ENCODE data around the gene KLC1.

KLC1 gene

DNA sequence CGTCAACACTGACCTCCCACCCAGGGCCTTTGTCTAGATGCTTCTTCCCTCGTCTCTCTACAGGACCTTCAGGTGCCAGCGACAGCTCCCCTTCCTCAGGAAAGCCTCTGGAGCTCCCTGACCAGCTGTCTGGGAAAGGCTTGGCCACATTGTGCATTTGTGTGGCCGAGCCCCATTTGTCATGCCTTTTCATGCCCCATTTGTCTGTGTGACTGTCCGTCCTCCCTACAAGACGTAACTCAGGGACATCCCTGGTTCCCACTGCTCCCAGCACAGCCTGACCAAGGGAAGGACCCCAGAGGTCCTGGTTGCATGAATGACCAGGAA is 110.4 kb downstream of the KLC1 start:
- DNase-seq (ENCODE audit: low spot score), result no peak
- TF ChIP-seq, protein P1, sequence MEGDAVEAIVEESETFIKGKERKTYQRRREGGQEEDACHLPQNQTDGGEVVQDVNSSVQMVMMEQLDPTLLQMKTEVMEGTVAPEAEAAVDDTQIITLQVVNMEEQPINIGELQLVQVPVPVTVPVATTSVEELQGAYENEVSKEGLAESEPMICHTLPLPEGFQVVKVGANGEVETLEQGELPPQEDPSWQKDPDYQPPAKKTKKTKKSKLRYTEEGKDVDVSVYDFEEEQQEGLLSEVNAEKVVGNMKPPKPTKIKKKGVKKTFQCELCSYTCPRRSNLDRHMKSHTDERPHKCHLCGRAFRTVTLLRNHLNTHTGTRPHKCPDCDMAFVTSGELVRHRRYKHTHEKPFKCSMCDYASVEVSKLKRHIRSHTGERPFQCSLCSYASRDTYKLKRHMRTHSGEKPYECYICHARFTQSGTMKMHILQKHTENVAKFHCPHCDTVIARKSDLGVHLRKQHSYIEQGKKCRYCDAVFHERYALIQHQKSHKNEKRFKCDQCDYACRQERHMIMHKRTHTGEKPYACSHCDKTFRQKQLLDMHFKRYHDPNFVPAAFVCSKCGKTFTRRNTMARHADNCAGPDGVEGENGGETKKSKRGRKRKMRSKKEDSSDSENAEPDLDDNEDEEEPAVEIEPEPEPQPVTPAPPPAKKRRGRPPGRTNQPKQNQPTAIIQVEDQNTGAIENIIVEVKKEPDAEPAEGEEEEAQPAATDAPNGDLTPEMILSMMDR (IDR thresholded peaks at IDR 0.05; ENCODE audit: borderline replicate concordance, control extremely low read depth, extremely low read depth, insufficient read depth, missing control alignments), result no peak
- in situ Hi-C loops (cut with MboI; ENCODE audit: low sequenced_read_pairs, unreplicated experiment), result no loop called here

DNA sequence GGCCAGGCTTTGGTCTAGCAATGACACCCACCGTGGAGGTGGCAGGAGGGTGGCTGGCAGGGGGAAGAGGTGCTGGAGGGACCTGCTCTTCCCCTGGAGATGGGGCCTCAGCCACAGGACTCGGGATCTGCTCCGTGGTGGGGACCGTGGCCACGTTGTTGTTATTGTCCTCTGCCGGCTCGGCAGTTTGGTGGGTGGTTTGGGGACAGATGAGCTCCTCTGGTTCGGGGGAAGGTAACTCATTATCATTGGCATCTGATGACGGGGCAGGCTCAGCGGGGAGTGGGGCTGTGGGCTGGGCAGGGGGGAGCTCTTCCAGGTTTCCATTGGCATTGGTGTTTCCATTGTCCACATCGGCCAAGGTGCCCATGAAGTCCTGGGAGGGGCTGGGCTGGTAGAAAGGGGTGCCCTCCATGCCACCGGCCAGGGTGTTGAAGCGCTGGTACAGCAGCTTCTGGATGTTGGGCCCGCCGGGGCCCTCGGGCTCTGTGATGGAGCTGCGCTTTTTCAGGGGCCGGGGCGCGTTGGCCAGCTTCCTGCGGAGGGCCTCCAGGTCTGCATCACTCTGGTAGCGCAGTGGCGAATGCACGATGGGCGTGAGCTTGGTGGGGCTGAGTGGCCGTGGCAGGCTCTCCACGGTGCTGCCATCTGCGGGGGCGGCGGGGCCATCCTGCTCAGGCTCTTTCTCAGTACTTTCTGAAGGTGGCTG is 110.9 kb downstream of the KLC1 start:
- TF ChIP-seq, protein P1 (IDR thresholded peaks at IDR 0.05; ENCODE audit: borderline replicate concordance, control extremely low read depth, extremely low read depth, insufficient read depth, missing control alignments), result no peak
- DNase-seq (ENCODE audit: low spot score), result no peak
- in situ Hi-C loops (cut with MboI; ENCODE audit: low sequenced_read_pairs, unreplicated experiment), result no loop called here

DNA sequence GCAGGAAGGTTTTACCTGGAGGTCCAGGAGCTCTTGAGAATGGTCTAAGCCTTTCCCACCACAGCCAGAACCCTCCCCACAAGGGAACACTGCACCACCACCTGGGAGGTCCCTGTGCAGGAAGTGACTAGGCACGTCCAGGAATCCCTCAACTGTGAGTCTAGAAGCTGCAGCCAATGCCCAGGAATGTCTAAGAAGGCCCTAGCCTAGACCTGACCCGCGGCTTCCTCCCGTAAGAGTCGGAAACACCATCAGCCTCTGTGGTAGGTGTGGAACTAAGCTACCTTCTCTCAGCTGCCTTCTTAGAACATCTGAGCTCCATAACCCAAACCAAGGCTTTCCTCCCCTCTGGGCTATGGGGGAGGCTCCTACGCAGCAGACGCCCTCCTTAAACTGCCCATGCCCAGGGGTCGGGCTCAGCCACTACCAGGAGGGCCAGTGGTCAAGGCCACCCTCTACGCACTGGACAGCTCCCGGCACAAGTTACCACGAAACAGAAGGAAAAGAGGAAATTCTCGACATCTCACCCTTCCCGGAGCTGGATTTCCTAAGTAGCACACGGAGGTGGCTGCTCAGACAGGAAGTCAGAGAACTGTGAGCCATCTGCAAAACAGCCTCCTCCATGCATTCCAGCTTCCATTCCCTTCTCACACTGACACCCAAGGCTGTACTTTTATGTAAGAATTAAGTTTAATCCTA is 112.1 kb downstream of the KLC1 start:
- TF ChIP-seq, protein P1 (IDR thresholded peaks at IDR 0.05; ENCODE audit: borderline replicate concordance, control extremely low read depth, extremely low read depth, insufficient read depth, missing control alignments), result no peak
- in situ Hi-C loops (cut with MboI; ENCODE audit: low sequenced_read_pairs, unreplicated experiment), result no loop called here
- no peak for DNase-seq (ENCODE audit: low spot score)

DNA sequence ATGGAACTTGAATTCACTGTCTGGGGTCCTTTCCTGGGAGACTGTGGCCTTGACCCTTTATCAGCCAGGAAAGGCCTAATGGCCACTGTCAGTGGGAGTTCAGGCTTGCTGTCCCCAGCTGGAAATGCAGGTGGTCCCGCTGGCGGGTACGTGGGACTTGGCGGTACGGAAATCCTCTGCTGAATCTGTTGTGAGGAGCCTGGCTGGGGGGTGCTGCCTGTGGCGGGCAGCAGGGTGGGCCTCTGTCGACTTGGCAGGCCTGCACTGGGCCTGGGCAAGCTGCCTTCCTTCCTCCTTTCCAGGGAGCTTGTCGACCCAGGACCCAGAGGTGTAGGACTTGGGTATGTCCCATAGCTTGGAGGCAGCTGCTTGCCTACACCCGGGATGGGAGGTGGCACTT is 112.9 kb downstream of the KLC1 start:
- TF ChIP-seq, protein P1 (IDR thresholded peaks at IDR 0.05; ENCODE audit: borderline replicate concordance, control extremely low read depth, extremely low read depth, insufficient read depth, missing control alignments), result no peak
- in situ Hi-C loops (cut with MboI; ENCODE audit: low sequenced_read_pairs, unreplicated experiment), result no loop called here
- DNase-seq (ENCODE audit: low spot score), result no peak

DNA sequence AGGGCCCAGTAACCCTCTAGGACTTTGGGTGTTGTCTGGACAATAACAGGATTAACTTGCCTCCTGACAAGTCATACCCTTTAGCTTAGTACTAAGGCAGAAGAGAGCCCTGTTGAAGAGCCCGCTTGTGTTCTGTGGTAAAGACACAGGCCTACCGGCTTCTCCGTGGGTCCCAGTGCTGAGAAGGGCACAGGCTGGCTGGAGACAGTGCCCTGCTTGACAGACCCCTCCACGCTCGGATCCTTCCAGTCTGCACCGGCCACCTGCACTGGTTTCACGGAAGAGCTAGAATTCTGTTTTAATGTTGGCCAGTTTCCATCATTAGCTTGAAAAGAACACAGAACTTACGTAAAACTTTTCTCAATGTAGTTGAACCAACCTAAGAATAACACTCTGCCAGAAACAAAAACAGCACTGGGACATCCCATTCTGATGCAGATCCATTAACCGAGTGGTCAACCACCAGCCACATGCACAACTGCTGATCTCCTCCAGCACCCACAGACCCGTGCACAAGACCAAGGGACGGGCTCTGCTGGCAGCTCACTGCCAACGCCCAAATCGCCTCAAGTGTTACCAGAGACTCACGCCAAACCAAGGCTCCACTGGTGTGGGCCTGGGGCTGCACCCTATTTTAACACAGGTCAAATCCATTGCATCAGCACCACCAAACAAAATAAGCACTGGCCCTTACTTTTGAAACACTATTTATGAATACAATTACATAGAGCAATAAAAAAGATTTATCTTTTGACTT is 113.7 kb downstream of the KLC1 start:
- in situ Hi-C loops (cut with MboI; ENCODE audit: low sequenced_read_pairs, unreplicated experiment), result no loop called here
- DNase-seq (ENCODE audit: low spot score), result no peak
- TF ChIP-seq, protein P1 (IDR thresholded peaks at IDR 0.05; ENCODE audit: borderline replicate concordance, control extremely low read depth, extremely low read depth, insufficient read depth, missing control alignments), result no peak

DNA sequence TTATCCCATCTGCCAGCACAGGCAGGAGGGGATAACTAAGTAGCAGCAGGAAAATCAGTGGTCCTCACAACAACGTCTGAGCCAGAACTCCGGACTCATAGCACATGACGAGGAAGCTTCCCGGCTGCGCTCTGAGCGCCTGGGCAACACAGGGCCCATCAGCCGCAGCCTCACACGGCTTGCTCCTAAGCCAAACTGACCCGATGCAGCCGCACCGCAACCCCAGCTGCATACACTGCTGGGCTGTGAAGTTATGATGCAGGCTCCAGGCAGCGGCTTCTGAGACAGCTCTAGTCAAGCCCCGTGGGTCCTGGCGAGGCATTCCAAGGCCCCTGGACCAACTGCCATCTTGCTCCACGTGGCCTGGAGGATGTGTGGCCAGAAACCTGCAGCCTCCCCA is 114.7 kb downstream of the KLC1 start:
- TF ChIP-seq, protein P1 (IDR thresholded peaks at IDR 0.05; ENCODE audit: borderline replicate concordance, control extremely low read depth, extremely low read depth, insufficient read depth, missing control alignments), result no peak
- in situ Hi-C loops (cut with MboI; ENCODE audit: low sequenced_read_pairs, unreplicated experiment), result no loop called here

More for the DNA sequence above, 114.7 kb downstream of the KLC1 start:
- DNase-seq (ENCODE audit: low spot score), result no peak
